Suprapubic skin (tissue), 4 donors: Measurements from ENCODE around the gene ADAT3.

Experiments
- POLR2A ChIP-seq, 2 donors: fragments of 450-650 bp; IDR thresholded peaks; one replicate each; pipeline ENCODE4 v1.6.1; 2017; ENCODE audit warnings: antibody characterized with exemption in 2 of 2, mild to moderate bottlenecking in 2 of 2, moderate library complexity in 2 of 2
- POLR2AphosphoS5 ChIP-seq, 3 donors: sonication (generic); formaldehyde crosslinking; IDR thresholded peaks; one replicate each; pipeline ENCODE4 v1.6.1; 2017; ENCODE audit warnings: antibody characterized with exemption in 3 of 3
- TF ChIP-seq, protein P1 (sequence below), 2 donors: fragments of 200-600 bp in 1 of 2; fragments of 450-650 bp in 1 of 2; sonication (generic) in 1 of 2; IDR thresholded peaks; one replicate each; pipeline ENCODE4 v1.5.1; 2016 to 2019; ENCODE audit warnings: antibody characterized with exemption in 2 of 2, mild to moderate bottlenecking in 1 of 2, moderate library complexity in 1 of 2

GRCh38 chr19:1861599-1862031 lies 43.6 kb upstream of the ADAT3 start:
- TF ChIP-seq POLR2A (IDR thresholded peaks at IDR 0.05): no peak
- TF ChIP-seq, protein P1, sequence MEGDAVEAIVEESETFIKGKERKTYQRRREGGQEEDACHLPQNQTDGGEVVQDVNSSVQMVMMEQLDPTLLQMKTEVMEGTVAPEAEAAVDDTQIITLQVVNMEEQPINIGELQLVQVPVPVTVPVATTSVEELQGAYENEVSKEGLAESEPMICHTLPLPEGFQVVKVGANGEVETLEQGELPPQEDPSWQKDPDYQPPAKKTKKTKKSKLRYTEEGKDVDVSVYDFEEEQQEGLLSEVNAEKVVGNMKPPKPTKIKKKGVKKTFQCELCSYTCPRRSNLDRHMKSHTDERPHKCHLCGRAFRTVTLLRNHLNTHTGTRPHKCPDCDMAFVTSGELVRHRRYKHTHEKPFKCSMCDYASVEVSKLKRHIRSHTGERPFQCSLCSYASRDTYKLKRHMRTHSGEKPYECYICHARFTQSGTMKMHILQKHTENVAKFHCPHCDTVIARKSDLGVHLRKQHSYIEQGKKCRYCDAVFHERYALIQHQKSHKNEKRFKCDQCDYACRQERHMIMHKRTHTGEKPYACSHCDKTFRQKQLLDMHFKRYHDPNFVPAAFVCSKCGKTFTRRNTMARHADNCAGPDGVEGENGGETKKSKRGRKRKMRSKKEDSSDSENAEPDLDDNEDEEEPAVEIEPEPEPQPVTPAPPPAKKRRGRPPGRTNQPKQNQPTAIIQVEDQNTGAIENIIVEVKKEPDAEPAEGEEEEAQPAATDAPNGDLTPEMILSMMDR (IDR thresholded peaks at IDR 0.05): no peak
- no peak for TF ChIP-seq POLR2AphosphoS5 (IDR thresholded peaks at IDR 0.05)
